OCI-LY1 (cell line): ENCODE measurements around the gene PDGFA.
"Not testable (repeated sequence)": the region's sequence is repeated elsewhere in the genome, so short reads cannot be mapped to it uniquely, and the experiment has no call there.

Experiments used
- H2AFZ ChIP-seq: fragments of 200-600 bp; sonication (generic), shearing (Covaris generic); 2 replicates; pipeline ENCODE4 v1.6.0; 2014; ENCODE audit warnings: antibody characterized with exemption, mild to moderate bottlenecking, low read length
- H3F3A ChIP-seq: fragments of 200-600 bp; sonication (generic), shearing (Covaris generic); 2 replicates; pipeline ENCODE4 v1.6.0; 2014; ENCODE audit warnings: mild to moderate bottlenecking, antibody characterized with exemption, low read length, moderate library complexity; ENCODE audit not compliant: insufficient read depth
- H3K27ac ChIP-seq: fragments of 200-600 bp; sonication (generic); 2 replicates; pipeline ENCODE4 v1.5.1; 2014; ENCODE audit warnings: low read length, mixed run types, mild to moderate bottlenecking, low read depth; ENCODE audit not compliant: poor library complexity, severe bottlenecking
- H3K27me3 ChIP-seq: fragments of 200-600 bp; sonication (generic); 2 replicates; pipeline ENCODE4 v1.6.0; 2014; ENCODE audit warnings: antibody characterized with exemption, mild to moderate bottlenecking, low read length, moderate library complexity; ENCODE audit not compliant: insufficient read depth
- H3K36me3 ChIP-seq: fragments of 200-600 bp; sonication (generic); 2 replicates; pipeline ENCODE4 v1.6.1; 2014; ENCODE audit warnings: mild to moderate bottlenecking, antibody characterized with exemption, low read length, moderate library complexity, mixed read lengths; ENCODE audit not compliant: insufficient read depth
- H3K4me1 ChIP-seq: fragments of 200-600 bp; sonication (generic); 2 replicates; pipeline ENCODE4 v1.5.1; 2014; ENCODE audit warnings: mild to moderate bottlenecking, low read length, moderate library complexity; ENCODE audit not compliant: insufficient read depth, severe bottlenecking
- H3K4me2 ChIP-seq: fragments of 200-600 bp; sonication (generic), shearing (Covaris generic); 2 replicates; pipeline ENCODE4 v1.6.1; 2014; ENCODE audit warnings: low read length
- H3K4me3 ChIP-seq: fragments of 200-600 bp; sonication (generic); 2 replicates; pipeline ENCODE4 v1.5.1; 2014; ENCODE audit warnings: low read length, low read depth, mild to moderate bottlenecking, mixed read lengths; ENCODE audit not compliant: poor library complexity, severe bottlenecking
- H3K79me2 ChIP-seq: fragments of 200-600 bp; shearing (Covaris generic); 2 replicates; pipeline ENCODE4 v1.6.1; 2016; ENCODE audit warnings: mixed run types, low read length, mixed read lengths; ENCODE audit not compliant: insufficient read depth
- H3K9ac ChIP-seq: fragments of 200-600 bp; sonication (generic), shearing (Covaris generic); 2 replicates; pipeline ENCODE4 v1.6.1; 2014; ENCODE audit warnings: mild to moderate bottlenecking, low read length, mixed read lengths
- H3K9me2 ChIP-seq: fragments of 200-600 bp; sonication (generic), shearing (Covaris generic); 2 replicates; pipeline ENCODE4 v1.6.1; 2014; ENCODE audit warnings: low read depth, mild to moderate bottlenecking, low read length, mixed read lengths
- H3K9me3 ChIP-seq: fragments of 200-600 bp; shearing (Covaris generic); 2 replicates; pipeline ENCODE4 v1.6.1; 2014; ENCODE audit warnings: low read length, mixed read lengths
- H4K20me1 ChIP-seq: fragments of 200-600 bp; sonication (generic), shearing (Covaris generic); 2 replicates; pipeline ENCODE4 v1.6.0; 2016; ENCODE audit warnings: mild to moderate bottlenecking, low read length; ENCODE audit not compliant: insufficient read depth
- CTCF ChIP-seq: fragments of 200-600 bp; sonication (generic), shearing (Covaris generic); IDR thresholded peaks from 2 replicates; pipeline ENCODE4 v1.5.1; 2017; ENCODE audit warnings: mild to moderate bottlenecking, antibody characterized with exemption, low read length, moderate library complexity, mixed read lengths
- EZH2 ChIP-seq: fragments of 200-600 bp; sonication (generic), shearing (Covaris generic); IDR thresholded peaks from 2 replicates; pipeline ENCODE4 v1.8.0; 2017; ENCODE audit warnings: borderline replicate concordance, mixed run types, mild to moderate bottlenecking, antibody characterized with exemption, low read length, moderate library complexity, mixed read lengths

Gene PDGFA

GRCh38 chr7:553636-554111 is 34.0 kb upstream of the PDGFA start:
- no peaks in the 10 kb centered on the region for H4K20me1 ChIP-seq
- no peaks in the 10 kb centered on the region for H3K4me1 ChIP-seq
- no peak overlapping the region for H2AFZ ChIP-seq
- H3K79me2 ChIP-seq = no peaks in the 10 kb centered on the region
- no peak overlapping the region for H3K4me3 ChIP-seq
- H3K27me3 ChIP-seq = no peaks in the 10 kb centered on the region
- TF ChIP-seq CTCF (no peak), EZH2 (no peak)
- no peaks in the 10 kb centered on the region for H3F3A ChIP-seq
- H3K9me3 ChIP-seq = no peaks in the 10 kb centered on the region
- no peaks in the 10 kb centered on the region for H3K9me2 ChIP-seq
- H3K9ac ChIP-seq = no peak overlapping the region
- H3K4me2 ChIP-seq = no peak overlapping the region
- H3K36me3 ChIP-seq = no peaks in the 10 kb centered on the region
- no peak overlapping the region for H3K27ac ChIP-seq

- Histone ChIP-seq H4K20me1 (no peaks in the 10 kb centered on the region), H3F3A (no peaks in the 10 kb centered on the region), H3K36me3 (no peaks in the 10 kb centered on the region), H3K9me3 (no peaks in the 10 kb centered on the region), H3K4me3 (no peak overlapping the region), H3K9ac (no peak overlapping the region), H2AFZ (no peak overlapping the region), H3K79me2 (no peaks in the 10 kb centered on the region), H3K4me2 (no peak overlapping the region), H3K4me1 (no peaks in the 10 kb centered on the region), H3K27me3 (no peaks in the 10 kb centered on the region), H3K9me2 (no peaks in the 10 kb centered on the region), H3K27ac (no peak overlapping the region)
- TF ChIP-seq CTCF (no peak), EZH2 (no peak)
Measured at GRCh38 chr7:552868-553635, 33.4 kb upstream of the PDGFA start.

GRCh38 chr7:552151-552867 is 32.7 kb upstream of the PDGFA start:
- H3K9me2 ChIP-seq, H4K20me1 ChIP-seq, H3K9me3 ChIP-seq, H3K4me2 ChIP-seq, H3K79me2 ChIP-seq, H3F3A ChIP-seq, H3K27me3 ChIP-seq, H2AFZ ChIP-seq, H3K27ac ChIP-seq, H3K4me1 ChIP-seq, H3K4me3 ChIP-seq, H3K36me3 ChIP-seq, H3K9ac ChIP-seq: not testable (repeated sequence)

GRCh38 chr7:551615-551970 is 31.9 kb upstream of the PDGFA start:
- not testable (repeated sequence) for H2AFZ ChIP-seq, H3K4me3 ChIP-seq, H3K79me2 ChIP-seq, H3K9ac ChIP-seq, H3K27me3 ChIP-seq, H3F3A ChIP-seq, H3K9me2 ChIP-seq, H3K36me3 ChIP-seq, H3K27ac ChIP-seq, H4K20me1 ChIP-seq, H3K4me1 ChIP-seq, H3K9me3 ChIP-seq, H3K4me2 ChIP-seq
